Cardiac muscle cell (in vitro differentiated cells and primary cell): ENCODE data around the gene FNBP1L. TPM values are rescaled to one million over a fixed set of nuclear protein-coding genes. Genes with fewer than 3 reads are reported as not detected.

Experiments used
- DNase-seq, 2 donors: peaks; one replicate each; pipeline versions ENCODE4 v3.0.0 to v3.0.0-alpha.2; 2010 to 2017; ENCODE audit warnings: low read depth in 1 of 2, low spot score in 1 of 2
- H3K27ac ChIP-seq: fragments of 200-600 bp; sonication (generic); 2 replicates; pipeline ENCODE4 v1.5.1; 2016
- H3K27me3 ChIP-seq: fragments of 200-600 bp; sonication (generic); 2 replicates; pipeline ENCODE4 v1.6.0; 2016; ENCODE audit warnings: control low read depth
- H3K36me3 ChIP-seq: fragments of 200-600 bp; sonication (generic); 2 replicates; pipeline ENCODE4 v1.5.1; 2016; ENCODE audit warnings: control low read depth
- H3K4me1 ChIP-seq: fragments of 200-600 bp; sonication (generic); 2 replicates; pipeline ENCODE4 v1.8.1; 2017; ENCODE audit warnings: low read depth, mild to moderate bottlenecking, mixed run types
- H3K4me3 ChIP-seq: fragments of 200-600 bp; sonication (generic); 2 replicates; pipeline ENCODE4 v1.5.1; 2016; ENCODE audit warnings: mild to moderate bottlenecking
- H3K9me3 ChIP-seq: fragments of 200-600 bp; sonication (generic); 2 replicates; pipeline ENCODE4 v1.5.1; 2017; ENCODE audit warnings: low read depth, mild to moderate bottlenecking, control low read depth
- CTCF ChIP-seq: IDR thresholded peaks from 2 replicates; pipeline ENCODE4 v1.5.1; 2012; ENCODE audit warnings: low read depth, mild to moderate bottlenecking, low read length
- polyA plus RNA-seq: library from polyadenylated mRNA; unstranded; fragments of >200 nt; fragmentation: Nextera tagmentation; extraction: Ambion mirVana; gene quantifications from 2 replicates; pipeline ENCODE4 v1.2.1, GENCODE V29; 2016
- total RNA-seq: library from RNA; depleted of rRNA; stranded (reverse); fragments of >200 nt; gene quantifications from 2 replicates; pipeline ENCODE4 v1.2.3, GENCODE V29; 2016

Gene FNBP1L
- total and polyA plus RNA-seq, 2 experiments from 2014 or later = 12.3 to 13.8 TPM

- no peak for TF ChIP-seq CTCF
- Histone ChIP-seq H3K27ac (no peak overlapping the region), H3K36me3 (no peaks in the 10 kb centered on the region), H3K27me3 (peaks cover 67% of the 10 kb centered on the region), H3K9me3 (no peaks in the 10 kb centered on the region), H3K4me3 (no peak overlapping the region), H3K4me1 (no peaks in the 10 kb centered on the region)
- DNase-seq = no peak
Measured at GRCh38 chr1:93600663-93601062, 152.7 kb downstream of the FNBP1L start.

- H3K4me1 ChIP-seq = no peaks in the 10 kb centered on the region
- peaks cover 64% of the 10 kb centered on the region for H3K27me3 ChIP-seq
- H3K27ac ChIP-seq = no peak overlapping the region
- no peak for TF ChIP-seq CTCF
- no peaks in the 10 kb centered on the region for H3K9me3 ChIP-seq
- no peak for DNase-seq
- no peak overlapping the region for H3K4me3 ChIP-seq
- H3K36me3 ChIP-seq = no peaks in the 10 kb centered on the region
Measured at GRCh38 chr1:93601686-93602085, 153.8 kb downstream of the FNBP1L start.

DNA sequence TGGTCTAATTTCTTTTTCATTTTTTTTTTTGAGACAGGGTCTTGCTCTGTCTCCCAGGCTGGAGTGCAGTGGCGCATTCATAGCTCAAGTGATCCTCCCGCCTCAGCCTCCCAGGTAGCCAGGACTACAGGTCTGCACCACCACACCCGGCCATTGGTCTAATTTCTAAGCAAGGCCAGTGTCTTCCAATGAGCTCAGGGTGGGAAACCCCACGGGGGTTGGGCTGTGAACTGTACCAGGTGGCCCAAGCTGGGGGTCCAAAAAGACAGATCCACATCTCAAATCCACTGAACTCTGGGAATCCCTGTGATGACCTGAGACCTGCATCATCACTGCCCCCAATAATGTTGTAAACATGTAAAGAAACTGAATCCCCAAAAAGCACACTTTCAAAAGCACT is 154.2 kb downstream of the FNBP1L start:
- Histone ChIP-seq H3K27me3 (peaks cover 64% of the 10 kb centered on the region), H3K4me1 (no peaks in the 10 kb centered on the region)
- TF ChIP-seq CTCF = no peak

GRCh38 chr1:93603106-93603505 is 155.2 kb downstream of the FNBP1L start:
- Histone ChIP-seq H3K4me3 (no peak overlapping the region), H3K4me1 (no peaks in the 10 kb centered on the region), H3K9me3 (no peaks in the 10 kb centered on the region), H3K36me3 (no peaks in the 10 kb centered on the region), H3K27ac (no peak overlapping the region), H3K27me3 (peaks cover 63% of the 10 kb centered on the region)
- DNase-seq = no peak
- TF ChIP-seq CTCF = no peak

More for the DNA sequence above, 154.2 kb downstream of the FNBP1L start:
- Histone ChIP-seq H3K36me3 (no peaks in the 10 kb centered on the region), H3K4me3 (no peak overlapping the region), H3K27ac (no peak overlapping the region), H3K9me3 (no peaks in the 10 kb centered on the region)
- no peak for DNase-seq

DNA sequence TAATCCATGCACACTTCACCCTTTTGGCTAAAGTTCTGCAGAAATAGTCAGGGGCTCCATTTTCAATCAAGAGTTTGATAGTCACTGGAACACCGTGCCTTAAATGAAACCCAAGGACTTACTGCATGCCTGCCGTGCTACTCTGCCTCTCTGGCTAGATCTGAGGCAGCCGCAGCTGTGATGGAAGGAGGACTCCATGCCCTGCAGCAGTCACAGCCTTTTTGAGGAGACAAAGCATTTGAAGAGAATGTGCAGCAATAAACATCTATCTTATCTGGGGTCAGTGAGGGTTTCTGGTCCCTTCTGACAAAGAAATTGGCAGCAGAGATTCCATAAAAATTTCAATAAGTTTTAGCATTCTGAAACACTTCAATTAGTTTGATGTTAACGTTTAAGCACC is 155.7 kb downstream of the FNBP1L start:
- DNase-seq = no peak
- H3K27ac ChIP-seq = no peak overlapping the region
- no peaks in the 10 kb centered on the region for H3K36me3 ChIP-seq
- no peaks in the 10 kb centered on the region for H3K4me1 ChIP-seq
- peaks cover 63% of the 10 kb centered on the region for H3K27me3 ChIP-seq
- H3K9me3 ChIP-seq = no peaks in the 10 kb centered on the region
- no peak overlapping the region for H3K4me3 ChIP-seq
- no peak for TF ChIP-seq CTCF

Other genes with a start within 250 kb of the FNBP1L start
- 16.1 and 20.6 TPM in 2 replicates for gene DR1, start 102.2 kb upstream of the FNBP1L start, total RNA-seq
- 21.8 and 36.7 TPM in 2 replicates for gene DR1, start 102.2 kb upstream of the FNBP1L start, polyA plus RNA-seq
- 4.3 and 4.5 TPM in 2 replicates for gene BCAR3, start 233.7 kb downstream of the FNBP1L start, total RNA-seq
- 1.2 and 1.5 TPM in 2 replicates for gene BCAR3, start 233.7 kb downstream of the FNBP1L start, polyA plus RNA-seq